GM18873 (cell line): ENCODE results near the gene NTHL1.
"Not testable (repeated sequence)": the region's sequence is repeated elsewhere in the genome, so short reads cannot be mapped to it uniquely, and the experiment has no call there.

ENCODE experiments used
- ATAC-seq: cut with Tn5 transposase; IDR thresholded peaks from one replicate; pipeline ENCODE4 v1.9.1; 2021; ENCODE audit warnings: mild to moderate bottlenecking, moderate library complexity, moderate number of reproducible peaks; ENCODE audit not compliant: unreplicated experiment, low FRiP score

NTHL1 gene

DNA sequence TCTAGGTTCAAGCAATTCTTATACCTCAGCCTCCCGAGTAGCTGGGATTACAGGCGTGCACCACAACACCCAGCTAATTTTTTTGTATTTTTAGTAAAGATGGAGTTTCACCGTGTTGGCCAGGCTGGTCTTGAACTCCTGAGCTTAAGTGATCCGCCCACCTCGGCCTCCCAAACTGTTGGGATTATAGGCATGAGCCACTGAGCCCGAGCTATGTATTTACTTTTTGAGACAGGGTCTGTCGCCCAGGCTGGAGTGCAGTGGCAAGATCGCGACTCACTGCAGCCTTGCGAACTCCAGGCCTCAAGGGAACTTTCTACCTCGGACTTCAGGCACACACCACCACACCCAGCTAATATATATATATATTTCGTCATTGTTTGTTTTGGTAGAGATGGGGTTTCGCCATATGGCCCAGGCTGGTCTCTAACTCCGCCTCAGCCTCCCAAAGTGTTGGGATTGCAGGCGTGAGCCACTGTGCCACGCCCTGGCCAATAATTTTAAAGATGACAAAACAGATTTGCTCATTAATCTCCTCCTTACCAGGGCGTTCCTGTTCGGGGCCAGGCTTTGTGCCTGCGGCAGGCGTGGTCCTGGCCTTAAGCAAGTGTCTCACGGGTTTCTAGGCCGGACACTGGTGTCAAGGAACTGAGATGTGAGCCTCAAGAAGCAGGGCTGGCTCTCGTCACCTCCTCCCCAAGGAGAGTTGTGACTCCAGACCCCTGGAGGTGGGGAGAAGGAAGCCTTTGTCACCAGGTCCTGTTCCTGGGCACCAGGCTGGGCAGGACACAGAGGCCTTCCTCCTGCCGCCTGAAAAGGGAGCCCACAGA is 32.3 kb downstream of the NTHL1 start:
- no peak for ATAC-seq

DNA sequence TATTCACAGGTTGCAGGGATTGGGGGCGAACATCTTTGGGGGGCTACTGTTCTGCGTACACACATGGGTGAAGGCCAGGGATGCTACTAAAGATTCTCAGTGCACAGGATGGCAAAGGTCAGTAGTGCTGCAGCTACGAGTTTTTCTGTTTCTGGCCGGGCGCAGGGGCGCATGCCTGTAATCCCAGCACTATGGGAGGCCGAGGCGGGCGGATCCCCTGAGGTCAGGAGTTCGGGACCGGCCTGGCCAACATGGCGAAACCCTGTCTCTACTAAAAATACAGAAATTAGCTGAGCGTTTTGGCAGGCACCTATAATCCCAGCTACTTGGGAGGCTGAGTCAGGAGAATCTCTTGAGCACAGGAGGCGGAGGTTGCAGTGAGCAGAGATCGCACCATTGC is 34.1 kb downstream of the NTHL1 start:
- ATAC-seq: no peak

DNA sequence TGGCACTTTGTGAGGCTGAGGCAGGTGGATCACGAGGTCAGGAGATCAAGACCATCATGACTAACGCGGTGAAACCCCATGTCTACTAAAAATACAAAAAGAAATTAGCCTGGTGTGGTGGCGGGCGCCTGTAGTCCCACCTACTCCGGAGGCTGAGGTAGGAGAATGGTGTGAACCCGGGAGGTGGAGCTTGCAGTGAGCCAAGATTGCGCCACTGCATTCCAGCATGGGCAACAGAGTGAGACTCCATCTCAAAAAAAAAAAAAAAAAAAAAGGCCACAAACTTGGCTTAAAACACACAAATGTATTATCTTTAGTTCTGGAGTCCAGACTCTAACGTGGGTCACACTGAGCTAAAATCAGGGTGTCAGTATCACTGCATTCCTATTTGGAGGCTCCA is 35.9 kb downstream of the NTHL1 start:
- not testable (repeated sequence) for ATAC-seq

- no peak for ATAC-seq
Measured at GRCh38 chr16:2009791-2010510, 37.7 kb downstream of the NTHL1 start, which contains the start of gene ZNF598. TSS of gene ZNF598 (minus strand) at chr16:2009821.

GRCh38 chr16:2009164-2009711 is 38.4 kb downstream of the NTHL1 start:
- ATAC-seq: no peak

DNA sequence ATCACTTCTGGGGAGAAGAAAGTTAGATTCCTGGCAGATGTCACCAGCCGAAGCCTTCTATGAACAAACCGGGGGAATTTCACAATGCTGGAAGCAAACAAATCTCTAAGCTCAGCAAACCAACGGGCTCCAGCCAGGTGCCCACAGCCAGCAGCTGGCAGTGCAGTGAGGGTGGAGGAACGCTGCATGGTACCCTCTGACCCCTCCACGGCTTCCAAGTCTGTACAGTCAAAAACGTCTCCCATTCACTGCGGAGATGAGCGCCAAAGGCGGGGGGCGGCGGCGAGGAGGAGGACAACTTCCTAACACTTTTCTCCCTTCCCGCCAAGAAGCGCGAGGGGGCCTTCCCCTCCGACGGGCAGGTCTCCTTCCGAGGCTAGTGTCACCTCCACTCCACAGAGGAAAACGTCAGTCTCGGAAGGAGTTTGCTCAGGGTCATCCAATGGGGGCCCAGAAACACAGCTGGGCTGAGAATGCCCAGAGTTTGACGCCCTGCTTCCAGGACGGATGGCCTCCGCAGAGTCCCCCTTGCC is 38.9 kb downstream of the NTHL1 start:
- ATAC-seq: no peak

DNA sequence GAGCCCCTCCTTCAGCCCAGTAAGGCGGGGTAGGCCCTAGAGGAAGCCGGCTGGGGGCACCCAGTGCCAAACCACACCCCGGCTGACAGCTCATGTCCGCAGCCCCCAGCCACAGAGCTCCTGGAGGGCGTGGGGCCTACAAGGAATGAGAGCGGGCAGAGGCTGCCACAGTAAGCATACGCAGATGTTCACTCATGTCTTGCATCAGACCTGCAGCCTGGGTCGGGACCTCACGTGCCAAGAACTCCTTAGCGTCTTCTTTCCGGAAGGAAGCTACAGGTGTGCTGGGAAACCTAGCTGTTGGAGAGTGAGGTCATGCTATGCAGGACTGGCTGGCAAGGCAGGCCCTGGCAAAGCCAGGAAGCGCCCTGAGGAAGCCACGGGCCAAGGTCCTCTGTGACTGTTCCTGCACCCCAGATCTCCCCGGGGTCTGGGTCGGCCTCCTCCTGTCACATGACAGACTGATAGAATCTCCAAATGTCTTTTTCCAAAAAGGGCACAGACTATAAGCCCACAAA is 39.6 kb downstream of the NTHL1 start:
- no peak for ATAC-seq

GRCh38 chr16:2007081-2007836 is 40.4 kb downstream of the NTHL1 start:
- no peak for ATAC-seq

DNA sequence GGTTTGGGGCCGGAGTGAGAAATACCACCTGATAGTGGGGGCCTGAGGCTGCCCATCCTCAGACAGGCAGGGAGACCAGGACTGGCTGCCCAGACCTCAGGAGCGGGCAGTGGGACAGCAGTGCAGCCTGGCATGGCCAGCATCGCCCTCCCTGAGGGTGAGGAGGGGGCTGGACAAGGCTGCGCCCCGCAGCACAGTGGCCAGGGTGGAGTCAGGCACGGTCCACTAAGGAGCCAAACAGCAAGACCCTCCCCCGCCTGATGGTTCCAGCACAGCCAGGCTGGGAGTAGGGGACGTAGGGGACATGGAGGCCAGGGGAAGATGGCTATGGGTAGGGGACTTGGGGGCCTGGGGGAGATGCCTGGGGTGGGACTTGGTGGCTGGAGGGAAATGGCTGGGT is 41.3 kb downstream of the NTHL1 start:
- no peak for ATAC-seq

GRCh38 chr16:2005646-2006045 is 42.0 kb downstream of the NTHL1 start:
- no peak for ATAC-seq

- no peak for ATAC-seq
Measured at GRCh38 chr16:2004795-2005517, 42.7 kb downstream of the NTHL1 start.

DNA sequence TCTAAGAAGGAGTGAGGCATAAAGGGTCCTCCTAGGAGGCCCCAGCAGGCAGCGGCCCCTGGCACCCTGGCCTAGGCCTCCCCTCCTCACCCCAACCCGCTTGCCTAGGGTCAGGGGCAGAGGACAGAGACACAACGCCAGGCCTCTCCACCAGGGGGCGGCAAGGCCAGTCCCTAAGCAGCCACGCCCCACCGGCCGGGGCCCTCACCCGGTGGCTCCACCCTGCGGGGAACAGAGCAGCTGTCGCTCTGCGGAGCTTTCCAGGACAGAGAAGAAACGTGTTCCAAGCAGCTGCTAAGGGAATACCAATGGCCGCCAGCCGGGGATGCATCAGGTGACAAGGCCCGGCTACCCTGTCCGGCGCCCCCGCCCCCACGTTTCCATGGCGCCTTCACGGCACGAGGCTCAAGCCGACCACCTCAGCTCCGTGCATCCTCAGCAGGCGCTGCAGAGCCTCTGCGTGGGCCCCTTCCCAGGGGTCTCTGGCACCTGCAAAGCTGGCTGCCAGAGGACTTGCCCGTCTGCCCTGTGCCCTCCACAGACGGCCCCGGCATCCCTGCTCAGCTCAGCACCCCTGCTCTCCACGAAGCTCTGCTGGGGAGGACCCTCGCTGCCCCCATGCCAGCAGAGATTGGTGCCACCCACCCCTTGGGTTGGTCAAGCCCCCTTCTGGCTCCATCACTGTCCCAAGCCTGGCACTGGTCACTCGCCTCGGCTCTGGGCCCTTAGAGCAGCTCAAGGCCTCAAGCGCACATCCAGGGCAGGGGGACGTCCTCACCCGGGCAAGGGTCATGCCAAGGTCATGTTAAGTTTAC is 43.6 kb downstream of the NTHL1 start:
- ATAC-seq: no peak

GRCh38 chr16:2003231-2003826 is 44.3 kb downstream of the NTHL1 start:
- no peak for ATAC-seq

GRCh38 chr16:2002406-2003230 is 45.0 kb downstream of the NTHL1 start:
- no peak for ATAC-seq

DNA sequence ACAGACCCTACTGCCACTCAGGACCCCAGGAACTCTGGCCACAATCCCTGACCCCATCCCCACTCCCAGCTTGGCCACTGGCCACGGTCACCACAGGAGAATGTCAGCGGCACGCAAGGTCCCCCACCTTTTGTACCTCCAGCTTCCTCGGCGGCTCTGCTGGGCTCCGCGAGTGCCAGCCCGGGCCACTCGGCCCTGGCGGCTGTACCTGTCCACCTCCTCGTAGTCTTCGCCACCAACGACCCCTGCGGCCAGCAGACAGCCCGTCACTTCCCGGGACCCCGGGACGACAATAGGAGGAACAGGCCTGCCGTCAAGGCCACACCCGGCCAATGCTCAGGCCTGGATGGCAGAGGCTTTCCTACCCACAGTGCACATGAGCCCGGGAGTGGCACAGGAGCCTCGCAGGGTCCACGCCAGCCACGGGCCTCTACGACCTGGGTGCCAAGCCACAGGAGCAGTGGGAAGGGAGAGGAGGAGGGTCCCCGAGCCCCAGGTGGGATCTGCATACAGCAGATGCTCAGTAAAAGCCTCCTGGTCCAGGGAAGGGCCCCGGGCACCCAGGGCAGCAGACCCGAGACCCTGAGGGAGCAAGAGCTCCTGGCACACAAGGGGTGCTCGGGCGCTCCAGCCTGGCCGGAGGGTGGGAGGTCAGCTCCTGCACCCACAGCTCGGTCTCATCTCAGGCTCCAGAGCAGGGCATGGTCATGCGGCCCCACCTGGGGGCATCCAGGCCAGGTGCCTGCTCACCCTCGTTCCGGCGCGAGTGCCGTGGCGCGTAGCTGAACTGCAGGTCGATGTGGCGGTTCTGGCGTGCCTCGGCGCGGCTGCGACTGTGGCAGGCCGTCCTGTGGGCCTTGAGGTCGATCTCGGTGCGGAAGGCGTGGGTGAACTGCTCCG is 45.9 kb downstream of the NTHL1 start:
- ATAC-seq: no peak

GRCh38 chr16:2001035-2001434 is 46.6 kb downstream of the NTHL1 start:
- ATAC-seq: no peak
